OCI-M2 (cell line): Measurements from ENCODE around the gene STARD7.

Experiments
- DNase-seq: peaks from one replicate; lab custom pipeline; 2025; ENCODE audit not compliant: unreplicated experiment; lab: John Stamatoyannopoulos, UW

Gene STARD7

GRCh38 chr2:96137321-96138178 is 71.1 kb downstream of the STARD7 start:
- no peak for DNase-seq

GRCh38 chr2:96136129-96136720 is 72.4 kb downstream of the STARD7 start:
- no peak for DNase-seq

DNA sequence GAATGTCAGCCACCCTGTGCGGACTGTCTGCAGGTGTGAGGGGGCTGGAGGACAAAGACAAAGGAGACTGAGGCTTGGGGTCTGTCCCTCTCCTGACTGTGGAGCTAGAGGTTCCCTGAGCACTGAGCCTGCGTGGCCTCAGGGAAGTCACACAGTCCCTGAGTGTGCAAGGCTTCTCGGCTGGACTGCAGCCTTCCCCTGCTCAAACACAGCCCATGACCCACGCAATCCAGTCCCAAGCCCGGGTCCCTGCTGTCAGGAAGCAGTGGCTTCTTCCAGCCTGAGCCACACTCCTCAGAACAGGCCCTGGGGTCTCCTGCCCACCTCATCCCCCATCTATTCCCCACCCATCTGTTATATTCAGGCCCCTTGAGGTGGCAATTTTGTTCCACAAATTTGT is 73.0 kb downstream of the STARD7 start:
- DNase-seq: no peak

- no peak for DNase-seq
These were observed 73.5 kb downstream of the STARD7 start for GRCh38 chr2:96135171-96135570.
